ENCODE measurements around the gene OIT3. TPM values are rescaled to one million over a fixed set of nuclear protein-coding genes. Genes with fewer than 3 reads are reported as not detected.

The OIT3 gene
- total RNA-seq, 1 experiment from 2014 or later: not detected

DNA sequence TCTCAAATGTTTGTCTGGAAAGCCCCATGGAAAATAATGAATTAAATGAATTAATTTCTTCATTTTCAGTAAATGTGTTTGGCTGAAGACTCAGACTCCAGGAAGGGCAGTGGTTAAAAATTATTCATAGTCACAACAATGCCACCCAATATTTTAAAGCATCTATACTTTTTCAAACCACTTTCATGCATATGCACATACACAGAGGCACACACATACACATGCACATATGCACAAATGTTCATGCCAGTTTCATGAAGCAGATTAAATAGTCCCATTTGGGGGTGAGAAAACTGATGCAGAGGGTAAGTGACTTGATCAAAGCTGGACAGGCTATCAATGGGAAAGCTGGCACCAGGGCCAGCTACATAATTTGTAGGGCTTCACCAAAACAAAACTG lies 62.5 kb downstream of the OIT3 start:
- POLR2A ChIA-PET (ENCODE audit: low non-redundant PET): no interaction called here
- Histone ChIP-seq H3K4me3 (ENCODE audit: low read depth, low read length, poor library complexity, severe bottlenecking) (no peak overlapping the region), H3K4me1 (ENCODE audit: insufficient read depth, low read length, poor library complexity, severe bottlenecking) (no peaks in the 10 kb centered on the region), H3K36me3 (ENCODE audit: insufficient read depth, low read length, poor library complexity, severe bottlenecking) (no peaks in the 10 kb centered on the region), H3K27ac (ENCODE audit: low read depth, low read length, poor library complexity, severe bottlenecking) (no peak overlapping the region), H3K27me3 (replicated peaks; ENCODE audit: insufficient read depth, low read depth, low read length, poor library complexity) (no peaks in the 10 kb centered on the region), H3K9me3 (ENCODE audit: low read depth, low read length, poor library complexity, severe bottlenecking) (no peaks in the 10 kb centered on the region)
- BruUV-seq (replicated peaks): no TSS peak
- intact Hi-C loops (cut with micrococcal nuclease; ENCODE audit: unreplicated experiment): no loop called here
- TF ChIP-seq, protein P1, sequence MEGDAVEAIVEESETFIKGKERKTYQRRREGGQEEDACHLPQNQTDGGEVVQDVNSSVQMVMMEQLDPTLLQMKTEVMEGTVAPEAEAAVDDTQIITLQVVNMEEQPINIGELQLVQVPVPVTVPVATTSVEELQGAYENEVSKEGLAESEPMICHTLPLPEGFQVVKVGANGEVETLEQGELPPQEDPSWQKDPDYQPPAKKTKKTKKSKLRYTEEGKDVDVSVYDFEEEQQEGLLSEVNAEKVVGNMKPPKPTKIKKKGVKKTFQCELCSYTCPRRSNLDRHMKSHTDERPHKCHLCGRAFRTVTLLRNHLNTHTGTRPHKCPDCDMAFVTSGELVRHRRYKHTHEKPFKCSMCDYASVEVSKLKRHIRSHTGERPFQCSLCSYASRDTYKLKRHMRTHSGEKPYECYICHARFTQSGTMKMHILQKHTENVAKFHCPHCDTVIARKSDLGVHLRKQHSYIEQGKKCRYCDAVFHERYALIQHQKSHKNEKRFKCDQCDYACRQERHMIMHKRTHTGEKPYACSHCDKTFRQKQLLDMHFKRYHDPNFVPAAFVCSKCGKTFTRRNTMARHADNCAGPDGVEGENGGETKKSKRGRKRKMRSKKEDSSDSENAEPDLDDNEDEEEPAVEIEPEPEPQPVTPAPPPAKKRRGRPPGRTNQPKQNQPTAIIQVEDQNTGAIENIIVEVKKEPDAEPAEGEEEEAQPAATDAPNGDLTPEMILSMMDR (conservative IDR thresholded peaks at IDR 0.05; ENCODE audit: low read depth, low read length): no peak
- TF ChIP-seq EZH2 (IDR thresholded peaks at IDR 0.05; ENCODE audit: borderline replicate concordance, low read depth, low read length, poor library complexity, severe bottlenecking): no peak
- CTCF ChIA-PET: no interaction called here
- DNase-seq (ENCODE audit: low spot score): no peak

DNA sequence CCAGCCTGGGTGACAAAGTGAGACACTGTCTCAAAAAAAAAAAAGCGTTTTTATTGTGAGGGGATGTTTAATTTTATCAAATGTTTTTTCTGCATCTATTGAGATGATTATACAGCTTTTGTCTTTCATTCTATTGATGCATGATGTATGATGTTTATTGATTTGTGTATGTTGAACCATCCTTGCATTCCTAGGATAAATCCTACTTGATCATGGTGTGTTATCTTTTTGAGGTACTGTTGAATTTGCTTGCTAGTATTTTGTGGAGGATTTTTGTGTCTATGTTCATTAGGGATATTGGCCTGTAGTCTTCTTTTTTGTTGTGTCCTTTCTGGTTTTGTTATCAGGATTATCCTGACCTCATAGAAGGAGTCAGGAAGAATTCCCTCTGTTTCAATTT lies 83.3 kb downstream of the OIT3 start:
- Histone ChIP-seq H3K27ac (ENCODE audit: low read depth, low read length, poor library complexity, severe bottlenecking) (no peak overlapping the region), H3K27me3 (replicated peaks; ENCODE audit: insufficient read depth, low read depth, low read length, poor library complexity) (no peaks in the 10 kb centered on the region), H3K9me3 (ENCODE audit: low read depth, low read length, poor library complexity, severe bottlenecking) (peaks cover 36% of the 10 kb centered on the region), H3K4me1 (ENCODE audit: insufficient read depth, low read length, poor library complexity, severe bottlenecking) (no peaks in the 10 kb centered on the region), H3K4me3 (ENCODE audit: low read depth, low read length, poor library complexity, severe bottlenecking) (no peak overlapping the region), H3K36me3 (ENCODE audit: insufficient read depth, low read length, poor library complexity, severe bottlenecking) (no peaks in the 10 kb centered on the region)
- POLR2A ChIA-PET (ENCODE audit: low non-redundant PET): no interaction called here
- DNase-seq (ENCODE audit: low spot score): no peak
- CTCF ChIA-PET: no interaction called here
- BruUV-seq (replicated peaks): no TSS peak
- intact Hi-C loops (cut with micrococcal nuclease; ENCODE audit: unreplicated experiment): no loop called here
- TF ChIP-seq, protein P1 (conservative IDR thresholded peaks at IDR 0.05; ENCODE audit: low read depth, low read length): no peak
- TF ChIP-seq EZH2 (IDR thresholded peaks at IDR 0.05; ENCODE audit: borderline replicate concordance, low read depth, low read length, poor library complexity, severe bottlenecking): no peak

DNA sequence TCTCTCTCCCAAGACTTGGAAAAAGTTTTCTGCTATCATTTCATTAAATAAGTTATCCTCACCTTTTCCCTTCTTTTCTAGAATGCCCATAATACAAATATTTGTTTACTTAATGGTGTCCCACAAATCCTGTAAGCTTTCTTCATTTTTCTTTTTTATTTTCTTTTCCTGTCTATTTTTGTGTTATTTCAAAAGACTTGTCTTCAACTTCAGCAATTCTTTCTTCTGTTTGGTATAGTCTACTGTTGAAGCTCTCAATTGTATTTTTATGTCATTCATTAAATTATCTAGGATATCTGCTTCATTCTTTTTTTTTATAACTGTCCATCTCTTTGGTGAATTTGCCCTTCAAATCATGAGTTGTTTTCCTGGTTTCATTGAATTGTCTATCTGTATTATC lies 86.2 kb downstream of the OIT3 start:
- Histone ChIP-seq H3K27me3 (replicated peaks; ENCODE audit: insufficient read depth, low read depth, low read length, poor library complexity) (no peaks in the 10 kb centered on the region), H3K9me3 (ENCODE audit: low read depth, low read length, poor library complexity, severe bottlenecking) (peaks cover 36% of the 10 kb centered on the region), H3K27ac (ENCODE audit: low read depth, low read length, poor library complexity, severe bottlenecking) (no peak overlapping the region), H3K4me1 (ENCODE audit: insufficient read depth, low read length, poor library complexity, severe bottlenecking) (no peaks in the 10 kb centered on the region), H3K4me3 (ENCODE audit: low read depth, low read length, poor library complexity, severe bottlenecking) (no peak overlapping the region), H3K36me3 (ENCODE audit: insufficient read depth, low read length, poor library complexity, severe bottlenecking) (no peaks in the 10 kb centered on the region)
- CTCF ChIA-PET: no interaction called here
- DNase-seq (ENCODE audit: low spot score): no peak
- no TSS peak for BruUV-seq (replicated peaks)
- intact Hi-C loops (cut with micrococcal nuclease; ENCODE audit: unreplicated experiment): no loop called here
- POLR2A ChIA-PET (ENCODE audit: low non-redundant PET): no interaction called here
- TF ChIP-seq, protein P1 (conservative IDR thresholded peaks at IDR 0.05; ENCODE audit: low read depth, low read length): no peak
- TF ChIP-seq EZH2 (IDR thresholded peaks at IDR 0.05; ENCODE audit: borderline replicate concordance, low read depth, low read length, poor library complexity, severe bottlenecking): no peak
